NCI-H2196 (cell line): Measurements from ENCODE around the gene SHD.
A peak's percentile ranks its signal among the peaks of the same experiment; 100 is the strongest.
"Not testable (repeated sequence)": the region's sequence is repeated elsewhere in the genome, so short reads cannot be mapped to it uniquely, and the experiment has no call there.

Experiments used
- DNase-seq: peaks from one replicate; lab custom pipeline; 2025; ENCODE audit not compliant: unreplicated experiment; lab: John Stamatoyannopoulos, UW

SHD gene

GRCh38 chr19:4326215-4326836 is 47.3 kb downstream of the SHD start:
- DNase-seq = no peak

GRCh38 chr19:4326837-4327251 is 47.8 kb downstream of the SHD start:
- DNase-seq = no peak

- no peak for DNase-seq
Measured at GRCh38 chr19:4327252-4327876, 48.3 kb downstream of the SHD start.

GRCh38 chr19:4327877-4328242 is 48.8 kb downstream of the SHD start:
- DNase-seq = no peak

GRCh38 chr19:4328243-4328990 is 49.4 kb downstream of the SHD start:
- no peak for DNase-seq

- DNase-seq = not testable (repeated sequence)
Measured at GRCh38 chr19:4328991-4329681, 50.1 kb downstream of the SHD start.

GRCh38 chr19:4329858-4330257 is 50.8 kb downstream of the SHD start:
- DNase-seq = no peak

- no peak for DNase-seq
Measured at GRCh38 chr19:4334929-4335570, 56.0 kb downstream of the SHD start.

GRCh38 chr19:4337906-4338440 is 58.9 kb downstream of the SHD start:
- no peak for DNase-seq

GRCh38 chr19:4338441-4339355 is 59.6 kb downstream of the SHD start, which contains the start of gene STAP2:
TSS of gene STAP2 (minus strand) at chr19:4338827. CDS start at chr19:4338753, 74 bp downstream.
- DNase-seq = peak; percentile 44
